AG09309 (cell line): ENCODE results near the gene PRKACA.

Experiments used
- DNase-seq: peaks from one replicate; pipeline ENCODE4 v3.0.0-alpha.2; 2010; ENCODE audit warnings: low read depth
- H3K4me3 ChIP-seq: 2 replicates; pipeline ENCODE4 v1.5.1; 2011; ENCODE audit warnings: mild to moderate bottlenecking, low read depth, low read length, moderate library complexity; ENCODE audit not compliant: control insufficient read depth
- CTCF ChIP-seq: IDR thresholded peaks from 2 replicates; pipeline ENCODE4 v1.5.1; 2011; ENCODE audit warnings: mild to moderate bottlenecking, low read depth, low read length, inconsistent platforms; ENCODE audit not compliant: insufficient read depth, control insufficient read depth; ENCODE audit errors: missing control alignments

The PRKACA gene

GRCh38 chr19:14112051-14112808 lies 5.3 kb downstream of the PRKACA start:
- H3K4me3 ChIP-seq = no peak overlapping the region
- no peak for TF ChIP-seq CTCF
- no peak for DNase-seq

GRCh38 chr19:14111486-14111885 lies 6.1 kb downstream of the PRKACA start:
- no peak for TF ChIP-seq CTCF
- no peak overlapping the region for H3K4me3 ChIP-seq
- no peak for DNase-seq

DNA sequence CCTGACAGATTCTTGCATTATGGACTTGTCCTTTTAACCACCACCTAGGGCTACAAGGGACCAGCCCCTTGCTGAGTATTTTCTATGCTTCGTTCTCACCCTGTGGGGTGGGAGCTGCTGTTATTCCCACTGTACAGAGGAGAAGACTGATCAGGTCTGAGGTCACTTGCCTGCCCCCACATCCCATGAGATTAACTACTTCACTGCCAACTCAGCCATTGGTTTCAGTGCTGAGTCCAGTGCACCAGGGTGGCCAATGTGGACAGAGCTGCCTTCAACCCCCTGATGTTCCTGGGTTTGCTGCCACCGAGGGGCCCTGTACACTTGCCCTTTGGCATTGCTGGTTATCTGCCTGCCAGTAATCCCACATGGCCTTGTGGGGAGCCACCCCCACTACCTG lies 6.9 kb downstream of the PRKACA start:
- no peak for DNase-seq
- no peak overlapping the region for H3K4me3 ChIP-seq
- TF ChIP-seq CTCF = no peak

DNA sequence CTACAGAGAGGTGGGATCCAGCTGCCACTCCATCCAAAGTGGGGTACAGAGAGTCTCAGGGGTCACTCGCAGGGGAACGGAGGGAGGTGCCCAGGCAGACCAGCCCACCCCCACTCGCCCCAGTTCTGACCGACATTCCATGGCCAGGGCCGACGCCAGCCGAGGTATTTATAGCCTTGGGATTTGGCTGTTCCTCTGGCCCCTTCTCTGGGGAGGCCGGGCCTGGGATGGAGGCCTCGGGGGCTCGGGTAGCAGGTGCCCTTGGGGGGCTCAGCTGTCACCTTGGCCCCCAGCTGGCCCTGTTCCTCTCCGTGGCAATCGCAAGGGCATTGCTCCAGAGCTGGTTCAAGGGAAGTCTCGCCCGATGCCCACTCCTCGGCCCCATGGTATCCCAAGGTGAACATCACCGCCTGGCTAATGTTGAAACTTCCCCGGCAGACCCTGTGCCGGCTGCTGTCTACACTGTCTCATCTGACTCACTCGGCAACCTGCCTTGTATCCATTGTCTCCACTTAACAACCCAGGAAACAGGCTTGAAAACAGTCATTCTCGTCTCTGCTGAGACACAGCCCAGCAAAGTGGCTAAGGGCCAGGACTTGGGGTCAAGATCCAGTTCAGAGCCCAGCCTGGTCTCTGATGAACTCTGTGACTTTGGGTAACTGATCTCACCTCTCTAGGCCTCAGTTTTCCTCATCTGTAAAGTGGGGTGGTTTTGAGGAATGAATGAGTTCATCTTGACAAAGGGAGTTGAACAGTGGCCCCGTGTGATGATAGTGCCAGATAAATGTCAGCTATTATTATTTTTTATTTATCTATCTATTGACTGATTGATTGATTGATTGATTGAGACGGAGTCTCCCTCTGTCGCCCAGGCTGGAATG lies 9.7 kb downstream of the PRKACA start:
- DNase-seq = no peak
- no peak overlapping the region for H3K4me3 ChIP-seq
- TF ChIP-seq CTCF = no peak

DNA sequence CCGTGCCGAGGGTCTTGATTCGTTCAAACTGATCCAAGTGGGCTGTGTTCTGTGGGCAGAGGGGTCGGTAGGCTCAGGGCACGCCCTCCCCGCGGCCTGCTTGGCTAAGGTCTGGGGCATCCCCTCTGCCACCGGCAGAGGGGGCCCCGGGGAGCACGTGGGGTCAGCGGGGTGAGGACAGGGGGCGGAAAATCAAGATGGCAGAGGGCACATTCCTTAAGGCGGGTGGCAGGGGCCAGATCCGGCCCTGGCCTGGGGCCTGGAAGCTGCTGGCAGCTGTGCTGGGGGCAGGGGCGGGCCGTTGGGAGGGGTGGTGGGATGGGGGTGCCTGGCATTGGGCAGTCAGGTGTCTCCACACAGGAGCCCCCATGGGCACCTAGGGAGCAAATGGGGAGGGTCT lies 10.7 kb downstream of the PRKACA start:
- no peak for TF ChIP-seq CTCF
- H3K4me3 ChIP-seq = no peak overlapping the region
- DNase-seq = no peak

- DNase-seq = no peak
- H3K4me3 ChIP-seq = no peak overlapping the region
- no peak for TF ChIP-seq CTCF
These were observed 11.9 kb downstream of the PRKACA start for GRCh38 chr19:14105680-14106079.
